Measurements from ENCODE around the gene CELSR2.
"Not testable (repeated sequence)": the region's sequence is repeated elsewhere in the genome, so short reads cannot be mapped to it uniquely, and the experiment has no call there.

CELSR2 gene

DNA sequence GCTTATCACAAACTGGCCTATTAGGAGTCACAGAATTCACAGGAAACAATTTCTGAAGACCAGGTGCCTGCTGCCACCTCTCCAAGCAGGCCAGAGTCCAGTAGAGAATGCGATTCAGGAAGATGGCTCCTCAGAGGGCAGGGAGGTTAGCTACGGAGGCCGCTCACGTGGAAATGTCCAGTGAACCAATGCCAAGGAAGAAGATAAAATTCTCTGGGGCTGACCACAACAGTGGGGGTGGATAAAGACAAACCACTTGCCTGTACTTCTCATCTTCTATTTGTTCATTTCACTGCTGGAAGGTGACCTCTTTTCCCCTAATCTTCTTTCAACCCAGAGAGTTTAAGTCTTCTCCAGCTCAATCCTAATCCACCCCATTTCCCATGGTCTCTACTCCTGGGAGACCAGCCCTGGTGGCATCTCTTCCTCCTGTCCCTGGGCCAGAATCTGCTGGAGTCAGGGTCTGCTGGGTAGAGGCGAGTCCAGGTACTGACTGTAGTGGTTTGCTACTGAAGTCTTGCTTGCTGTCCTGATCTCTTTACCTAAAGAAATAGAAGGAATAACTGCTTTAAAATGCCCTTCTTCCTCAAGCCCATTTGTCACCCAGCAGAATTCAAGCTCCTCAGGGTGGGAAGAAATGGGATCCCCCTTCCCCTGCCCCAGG lies 30.4 kb downstream of the CELSR2 start:
- no peak for FAIRE-seq
- no peak for DNase-seq (ENCODE audit: insufficient read length, low spot score)
- TF ChIP-seq POLR2A (IDR thresholded peaks at IDR 0.05; ENCODE audit: low read depth, low read length): no peak

- no peak for DNase-seq (ENCODE audit: insufficient read length, low spot score)
- TF ChIP-seq POLR2A (IDR thresholded peaks at IDR 0.05; ENCODE audit: low read depth, low read length): no peak
- no peak for FAIRE-seq
Measured at GRCh38 chr1:109280862-109281261, 31.5 kb downstream of the CELSR2 start.

- TF ChIP-seq POLR2A (IDR thresholded peaks at IDR 0.05; ENCODE audit: low read depth, low read length): no peak
- FAIRE-seq: no peak
- no peak for DNase-seq (ENCODE audit: insufficient read length, low spot score)
Measured at GRCh38 chr1:109281680-109282496, 32.5 kb downstream of the CELSR2 start.

DNA sequence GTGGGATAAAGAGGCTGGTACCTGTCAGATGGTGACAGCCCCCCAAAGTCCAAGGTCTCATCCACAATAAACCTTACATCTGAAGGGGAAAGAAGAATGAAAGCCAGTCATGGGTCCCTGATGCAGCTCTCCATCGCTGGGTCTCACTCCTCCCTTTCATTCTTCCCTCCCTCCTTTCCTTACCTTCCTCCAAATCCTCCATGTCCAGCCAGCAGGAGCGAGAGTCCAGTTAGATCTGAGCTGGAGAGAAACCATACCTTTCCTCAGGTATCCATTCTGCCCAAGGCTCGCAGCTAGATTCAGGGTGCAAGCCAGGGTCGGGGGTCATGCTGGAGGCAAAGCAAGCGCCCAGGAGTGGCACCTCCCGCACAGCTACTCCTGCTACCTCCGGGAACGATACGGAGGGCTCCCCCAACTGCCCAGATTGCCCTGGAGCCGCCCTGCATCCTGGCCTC lies 33.2 kb downstream of the CELSR2 start:
- TF ChIP-seq POLR2A (IDR thresholded peaks at IDR 0.05; ENCODE audit: low read depth, low read length): no peak
- DNase-seq (ENCODE audit: insufficient read length, low spot score) (peak; percentile 50), FAIRE-seq (no peak)

DNA sequence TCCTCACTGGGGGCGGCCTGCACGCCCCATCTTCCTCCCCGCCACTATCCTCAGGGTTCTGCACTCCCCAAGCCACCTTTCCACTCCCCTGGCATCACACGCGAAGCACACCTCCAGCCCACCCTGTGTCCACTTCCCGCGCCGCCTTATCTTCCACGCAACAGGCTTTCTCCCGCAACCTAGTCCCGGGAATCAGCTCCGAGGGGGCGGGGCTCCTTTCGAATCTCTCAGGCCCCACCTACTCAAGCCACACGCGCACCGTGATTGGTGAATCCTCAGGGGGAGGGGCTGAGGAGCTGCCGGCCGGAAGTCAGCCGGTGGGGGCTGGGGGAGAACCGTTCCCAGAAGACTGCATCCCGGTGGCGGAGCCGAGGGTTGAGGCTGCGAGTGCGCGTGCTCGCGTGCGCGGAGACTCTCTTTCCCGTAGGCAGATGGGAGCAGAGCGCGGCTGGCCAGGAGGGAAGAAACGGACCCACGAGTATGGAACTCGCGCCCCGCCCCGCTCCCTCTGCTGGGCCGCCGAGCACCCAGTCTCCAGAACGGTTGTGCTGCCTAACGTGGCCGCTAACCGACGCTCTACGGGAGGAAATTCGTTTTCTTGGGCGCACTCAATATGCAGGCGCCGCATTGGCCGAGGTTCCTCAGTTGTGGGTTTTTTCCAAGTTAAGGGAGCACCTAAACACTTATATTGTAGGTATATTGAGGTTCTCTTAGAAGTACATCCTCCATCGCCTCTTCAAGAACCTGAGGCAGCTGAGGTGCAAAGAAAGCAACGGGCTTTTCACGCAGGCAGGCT lies 33.8 kb downstream of the CELSR2 start, which contains the start of gene PSRC1:
TSS of gene PSRC1 (minus strand) at position 194 of the 796 bp plus-strand sequence.
- peak; percentile 75 for TF ChIP-seq POLR2A (IDR thresholded peaks at IDR 0.05; ENCODE audit: low read depth, low read length)
- DNase-seq (ENCODE audit: insufficient read length, low spot score) (peak; percentile 96), FAIRE-seq (peak; percentile 15)

DNA sequence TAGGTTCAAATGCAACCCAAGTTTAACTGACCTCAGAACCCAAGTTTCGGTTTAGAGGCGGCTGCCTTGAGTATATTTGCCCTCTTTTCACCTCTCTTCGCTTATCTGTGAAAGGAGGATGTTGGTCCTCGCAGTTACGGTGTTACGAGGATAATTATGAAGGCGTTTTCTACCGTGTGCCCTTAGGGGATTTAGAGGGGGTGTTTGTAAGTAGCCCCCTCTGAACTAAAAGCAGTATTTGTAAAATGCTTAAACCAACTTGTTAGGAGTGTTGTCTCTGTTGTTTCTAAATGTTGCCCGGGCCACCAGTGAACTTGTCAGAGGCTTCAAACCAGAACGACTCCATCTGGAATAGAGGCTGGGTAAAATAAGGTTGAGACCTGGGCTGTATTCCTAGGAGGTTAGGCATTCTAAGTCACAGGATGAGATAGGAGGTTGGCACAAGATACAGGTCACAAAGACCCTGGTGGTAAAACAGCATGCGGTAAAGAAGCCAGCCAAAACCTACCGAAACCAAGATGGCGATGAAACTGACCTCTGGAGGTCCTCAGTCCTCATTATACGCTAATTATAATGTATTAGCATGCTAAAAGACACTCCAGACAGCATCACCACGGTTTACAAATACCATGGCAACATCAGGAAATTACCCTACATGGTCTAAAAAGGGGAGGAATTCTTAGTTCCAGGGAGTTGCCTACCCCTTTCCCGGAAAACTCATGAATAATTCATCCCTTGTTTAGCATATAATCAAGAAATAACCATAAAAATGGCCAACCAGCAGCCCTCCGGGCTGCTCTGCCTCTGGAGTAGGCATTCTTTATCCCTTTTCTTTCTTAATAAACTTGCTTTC lies 34.6 kb downstream of the CELSR2 start:
- FAIRE-seq: no peak
- no peak for DNase-seq (ENCODE audit: insufficient read length, low spot score)
- no peak for TF ChIP-seq POLR2A (IDR thresholded peaks at IDR 0.05; ENCODE audit: low read depth, low read length)

DNA sequence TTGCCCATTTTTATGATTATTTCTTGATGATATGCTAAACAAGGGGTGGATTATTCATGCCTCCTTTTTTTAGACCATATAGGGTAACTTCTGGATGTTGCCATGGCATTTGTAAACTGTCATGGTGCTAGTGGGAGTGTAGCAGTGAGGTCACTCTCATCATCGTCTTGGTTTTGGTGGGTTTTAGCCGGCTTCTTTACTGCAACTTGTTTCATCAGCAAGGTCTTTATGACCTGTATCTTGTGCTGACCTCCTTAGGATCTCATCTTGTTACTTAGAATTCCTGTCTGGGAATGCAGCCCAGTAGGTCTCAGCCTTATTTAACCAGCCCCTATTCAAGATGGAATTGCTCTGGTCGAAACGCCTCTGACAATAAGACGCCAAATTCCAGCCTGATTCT lies 37.4 kb downstream of the CELSR2 start:
- not testable (repeated sequence) for DNase-seq (ENCODE audit: insufficient read length, low spot score); FAIRE-seq

DNA sequence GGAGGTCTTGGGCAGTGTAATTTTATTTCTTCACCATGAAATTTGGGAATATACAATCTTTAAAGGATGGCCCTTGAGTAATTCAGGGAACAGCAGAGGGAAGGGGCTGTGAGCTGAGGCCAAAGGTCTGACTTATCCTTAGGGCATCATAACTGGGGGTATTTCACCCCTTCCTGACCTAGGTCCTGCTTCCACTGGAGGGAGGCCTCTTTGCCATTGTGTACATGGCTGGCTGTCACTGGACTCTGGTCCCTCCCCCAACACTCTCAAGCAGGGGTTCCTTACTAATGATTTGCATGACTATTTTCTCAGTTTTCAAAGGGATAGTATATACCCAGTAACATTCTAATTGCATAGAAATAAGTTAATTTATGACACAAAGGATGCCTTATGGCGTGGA lies 40.8 kb downstream of the CELSR2 start:
- TF ChIP-seq POLR2A (IDR thresholded peaks at IDR 0.05; ENCODE audit: low read depth, low read length): no peak
- no peak for DNase-seq (ENCODE audit: insufficient read length, low spot score)
- no peak for FAIRE-seq

- FAIRE-seq (no peak), DNase-seq (ENCODE audit: insufficient read length, low spot score) (no peak)
Measured at GRCh38 chr1:109290998-109291397, 41.7 kb downstream of the CELSR2 start.

GRCh38 chr1:109292364-109292763 lies 43.0 kb downstream of the CELSR2 start:
- DNase-seq (ENCODE audit: insufficient read length, low spot score) (no peak), FAIRE-seq (no peak)
- no peak for TF ChIP-seq POLR2A (IDR thresholded peaks at IDR 0.05; ENCODE audit: low read depth, low read length)

More at GRCh38 chr1:109290998-109291397, 41.7 kb downstream of the CELSR2 start:
- no peak for TF ChIP-seq POLR2A (IDR thresholded peaks at IDR 0.05; ENCODE audit: low read depth, low read length)

- FAIRE-seq (no peak), DNase-seq (ENCODE audit: insufficient read length, low spot score) (no peak)
- no peak for TF ChIP-seq POLR2A (IDR thresholded peaks at IDR 0.05; ENCODE audit: low read depth, low read length)
Measured at GRCh38 chr1:109293026-109293425, 43.7 kb downstream of the CELSR2 start.

DNA sequence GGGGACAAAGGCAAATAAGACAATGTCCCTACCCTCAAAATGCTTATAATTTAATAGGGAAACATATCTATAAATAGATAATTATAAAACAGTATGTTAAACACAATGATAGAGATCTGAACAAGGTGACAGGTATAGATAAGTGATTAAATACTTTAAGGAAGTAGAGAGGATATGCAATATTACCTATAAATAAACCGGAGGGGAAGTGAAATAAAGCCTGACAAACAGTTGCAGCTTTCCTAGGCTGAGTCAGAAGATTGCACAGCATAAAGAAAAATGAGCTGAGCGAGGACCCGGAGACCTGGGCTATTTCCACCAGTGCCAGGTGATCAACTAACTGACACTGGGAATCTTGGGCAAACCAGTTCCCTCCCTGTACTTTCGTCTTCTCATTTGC lies 45.1 kb downstream of the CELSR2 start:
- no peak for FAIRE-seq
- no peak for DNase-seq (ENCODE audit: insufficient read length, low spot score)
- no peak for TF ChIP-seq POLR2A (IDR thresholded peaks at IDR 0.05; ENCODE audit: low read depth, low read length)

- DNase-seq (ENCODE audit: insufficient read length, low spot score) (no peak), FAIRE-seq (no peak)
- TF ChIP-seq POLR2A (IDR thresholded peaks at IDR 0.05; ENCODE audit: low read depth, low read length): no peak
Measured at GRCh38 chr1:109295712-109296415, 46.5 kb downstream of the CELSR2 start.
